SK-N-SH treated with all-trans-retinoic acid at 6 μM for 48 hours (cell line): ENCODE measurements around the gene MSRB3.

Experiments
- ATAC-seq: fragments of 200-7000 bp; cut with Tn5 transposase; 3 replicates; pipeline ENCODE4 v1.9.1; 2020; ENCODE audit warnings: mild to moderate bottlenecking, moderate library complexity
- ARNTL ChIP-seq: fragments of 450-650 bp; formaldehyde crosslinking; IDR thresholded peaks from 2 replicates; pipeline ENCODE4 v1.5.0; 2020; ENCODE audit warnings: low read depth, mild to moderate bottlenecking, moderate library complexity, borderline replicate concordance
- BACH2 ChIP-seq: fragments of 250-450 bp; sonication (Bioruptor Pico); IDR thresholded peaks from 2 replicates; pipeline ENCODE4 v1.9.0; 2021; ENCODE audit warnings: mild to moderate bottlenecking, borderline replicate concordance
- CREB5 ChIP-seq: fragments of 250-450 bp; sonication (Bioruptor Pico); IDR thresholded peaks from 2 replicates; pipeline ENCODE4 v1.5.1; 2020; ENCODE audit warnings: low read depth, mild to moderate bottlenecking, moderate library complexity
- CSDC2 ChIP-seq: fragments of 250-450 bp; sonication (Bioruptor Pico); IDR thresholded peaks from 2 replicates; pipeline ENCODE4 v1.5.0; 2020; ENCODE audit warnings: mild to moderate bottlenecking, moderate library complexity
- CSRNP3 ChIP-seq: fragments of 250-450 bp; sonication (Bioruptor Pico); IDR thresholded peaks from 2 replicates; pipeline ENCODE4 v1.5.1; 2021; ENCODE audit warnings: mild to moderate bottlenecking, moderate library complexity
- ESRRG ChIP-seq: fragments of 250-450 bp; sonication (Bioruptor Pico); IDR thresholded peaks from 2 replicates; pipeline ENCODE4 v1.6.1; 2021; ENCODE audit warnings: mild to moderate bottlenecking
- GLIS3 ChIP-seq: fragments of 250-450 bp; sonication (Bioruptor Pico); IDR thresholded peaks from 2 replicates; pipeline ENCODE4 v1.5.0; 2020; ENCODE audit warnings: mild to moderate bottlenecking, moderate library complexity
- ISL1 ChIP-seq: fragments of 250-450 bp; sonication (Bioruptor Pico); IDR thresholded peaks from 2 replicates; pipeline ENCODE4 v2.1.2; 2022; ENCODE audit warnings: mild to moderate bottlenecking, moderate library complexity
- OSR1 ChIP-seq: fragments of 250-450 bp; sonication (Bioruptor Pico); IDR thresholded peaks from 2 replicates; pipeline ENCODE4 v1.8.0; 2022; ENCODE audit warnings: moderate library complexity, mild to moderate bottlenecking, inconsistent platforms
- PATZ1 ChIP-seq: fragments of 250-450 bp; sonication (Bioruptor Pico); IDR thresholded peaks from 2 replicates; pipeline ENCODE4 v1.8.0; 2020; ENCODE audit warnings: mild to moderate bottlenecking, moderate library complexity, borderline replicate concordance
- POU6F1 ChIP-seq: fragments of 250-450 bp; sonication (Bioruptor Pico); IDR thresholded peaks from 2 replicates; pipeline ENCODE4 v1.8.0; 2021; ENCODE audit warnings: low read depth, mild to moderate bottlenecking, moderate library complexity, borderline replicate concordance
- PPARA ChIP-seq: fragments of 250-450 bp; sonication (Bioruptor Pico); IDR thresholded peaks from 2 replicates; pipeline ENCODE4 v1.5.0; 2020; ENCODE audit warnings: mild to moderate bottlenecking, borderline replicate concordance
- RARB ChIP-seq: fragments of 250-450 bp; sonication (Bioruptor Pico); IDR thresholded peaks from 2 replicates; pipeline ENCODE4 v1.8.0; 2021; ENCODE audit warnings: mild to moderate bottlenecking, moderate library complexity
- SNAI2 ChIP-seq: fragments of 250-450 bp; sonication (Bioruptor Pico); IDR thresholded peaks from 2 replicates; pipeline ENCODE4 v1.5.0; 2020; ENCODE audit warnings: mild to moderate bottlenecking, moderate library complexity
- TCF4 ChIP-seq: fragments of 250-450 bp; sonication (Bioruptor Pico); IDR thresholded peaks from 2 replicates; pipeline ENCODE4 v1.8.0; 2021; ENCODE audit warnings: mild to moderate bottlenecking, moderate library complexity, borderline replicate concordance
- TOX ChIP-seq: fragments of 250-450 bp; sonication (Bioruptor Pico); IDR thresholded peaks from 2 replicates; pipeline ENCODE4 v1.8.0; 2021; ENCODE audit warnings: mild to moderate bottlenecking, moderate library complexity, borderline replicate concordance
- TSHZ2 ChIP-seq: fragments of 250-450 bp; sonication (Bioruptor Pico); IDR thresholded peaks from 2 replicates; pipeline ENCODE4 v1.5.0; 2020; ENCODE audit warnings: mild to moderate bottlenecking, moderate library complexity
- ZC3H10 ChIP-seq: fragments of 250-450 bp; sonication (Bioruptor Pico); IDR thresholded peaks from 2 replicates; pipeline ENCODE4 v1.5.1; 2021; ENCODE audit warnings: mild to moderate bottlenecking, moderate library complexity
- ZFP3 ChIP-seq: fragments of 250-450 bp; sonication (Bioruptor Pico); IDR thresholded peaks from 2 replicates; pipeline ENCODE4 v1.5.0; 2020; ENCODE audit warnings: mild to moderate bottlenecking, moderate library complexity
- ZFP30 ChIP-seq: fragments of 450-650 bp; formaldehyde crosslinking; IDR thresholded peaks from 2 replicates; pipeline ENCODE4 v1.5.0; 2022; ENCODE audit warnings: mild to moderate bottlenecking, moderate library complexity
- ZNF565 ChIP-seq: fragments of 450-650 bp; formaldehyde crosslinking; conservative IDR thresholded peaks from 2 replicates; pipeline ENCODE4 v1.5.0; 2020; ENCODE audit warnings: low read depth, mild to moderate bottlenecking, moderate library complexity
- ZNF70 ChIP-seq: fragments of 450-650 bp; formaldehyde crosslinking; IDR thresholded peaks from 2 replicates; pipeline ENCODE4 v1.5.0; 2020; ENCODE audit warnings: mild to moderate bottlenecking, moderate library complexity
- ZNF8 ChIP-seq: fragments of 450-650 bp; formaldehyde crosslinking; IDR thresholded peaks from 2 replicates; pipeline ENCODE4 v1.5.0; 2020; ENCODE audit warnings: mild to moderate bottlenecking, moderate library complexity

The MSRB3 gene

GRCh38 chr12:65446901-65447300 is 168.4 kb downstream of the MSRB3 start:
- TF ChIP-seq ZNF565 (CRISPR knock-in tag): no peak
- TF ChIP-seq OSR1 (CRISPR knock-in tag): no peak
- TF ChIP-seq TSHZ2 (CRISPR knock-in tag): no peak
- TF ChIP-seq ZNF70 (CRISPR knock-in tag): no peak
- no peak for TF ChIP-seq TCF4 (CRISPR knock-in tag)
- no peak for TF ChIP-seq CREB5
- TF ChIP-seq SNAI2: no peak
- TF ChIP-seq ARNTL (CRISPR knock-in tag): no peak
- TF ChIP-seq BACH2 (CRISPR knock-in tag): no peak
- TF ChIP-seq ZFP3 (CRISPR knock-in tag): no peak
- no peak for TF ChIP-seq ISL1 (CRISPR knock-in tag)
- no peak for TF ChIP-seq CSDC2 (CRISPR knock-in tag)
- no peak for TF ChIP-seq PPARA (CRISPR knock-in tag)
- no peak for TF ChIP-seq RARB
- no peak for TF ChIP-seq POU6F1 (CRISPR knock-in tag)
- no peak for TF ChIP-seq ZNF8 (CRISPR knock-in tag)
- TF ChIP-seq ZFP30 (CRISPR knock-in tag): no peak
- no peak for TF ChIP-seq ZC3H10 (CRISPR knock-in tag)
- TF ChIP-seq GLIS3 (CRISPR knock-in tag): no peak
- ATAC-seq: no peak

GRCh38 chr12:65449400-65449799 is 170.9 kb downstream of the MSRB3 start:
- no peak for TF ChIP-seq SNAI2
- TF ChIP-seq OSR1 (CRISPR knock-in tag): no peak
- no peak for TF ChIP-seq ZC3H10 (CRISPR knock-in tag)
- TF ChIP-seq ZFP30 (CRISPR knock-in tag): no peak
- TF ChIP-seq ZNF70 (CRISPR knock-in tag): no peak
- TF ChIP-seq CSDC2 (CRISPR knock-in tag): no peak
- TF ChIP-seq ZNF565 (CRISPR knock-in tag): no peak
- no peak for TF ChIP-seq TOX (CRISPR knock-in tag)
- no peak for TF ChIP-seq ARNTL (CRISPR knock-in tag)
- no peak for TF ChIP-seq CREB5
- TF ChIP-seq CSRNP3 (CRISPR knock-in tag): no peak
- TF ChIP-seq RARB: no peak
- no peak for TF ChIP-seq ESRRG
- no peak for TF ChIP-seq ISL1 (CRISPR knock-in tag)
- peak; percentile 61 for ATAC-seq

- ATAC-seq: no peak
- TF ChIP-seq ZFP3 (CRISPR knock-in tag) (no peak), PATZ1 (no peak), ZC3H10 (CRISPR knock-in tag) (no peak), GLIS3 (CRISPR knock-in tag) (no peak), ZNF8 (CRISPR knock-in tag) (no peak), ARNTL (CRISPR knock-in tag) (no peak), POU6F1 (CRISPR knock-in tag) (no peak), RARB (no peak), TOX (CRISPR knock-in tag) (no peak), ESRRG (no peak), SNAI2 (no peak)
- TF ChIP-seq, all 23 proteins: peak for 0
Measured at GRCh38 chr12:65450625-65451024, 172.1 kb downstream of the MSRB3 start.
